ENCODE results near the gene RPEL1.

The RPEL1 gene

GRCh38 chr10:103276896-103277712 is 31.4 kb downstream of the RPEL1 start, which contains the start of gene INA:
TSS of gene INA (plus strand) at chr10:103277138. CDS start at chr10:103277212, 74 bp downstream.
- peak; percentile 69 for DNase-seq (ENCODE audit: low spot score)
- TF ChIP-seq CTCF (IDR thresholded peaks at IDR 0.05; ENCODE audit: extremely low read depth, missing control alignments) = no peak

GRCh38 chr10:103277713-103278536 is 32.2 kb downstream of the RPEL1 start:
- TF ChIP-seq CTCF (IDR thresholded peaks at IDR 0.05; ENCODE audit: extremely low read depth, missing control alignments) = no peak
- peak; percentile 37 for DNase-seq (ENCODE audit: low spot score)

- TF ChIP-seq CTCF (IDR thresholded peaks at IDR 0.05; ENCODE audit: extremely low read depth, missing control alignments) = no peak
- peak; percentile 36 for DNase-seq (ENCODE audit: low spot score)
These were observed 32.8 kb downstream of the RPEL1 start for GRCh38 chr10:103278537-103278823.

GRCh38 chr10:103278862-103279298 is 33.2 kb downstream of the RPEL1 start:
- TF ChIP-seq CTCF (IDR thresholded peaks at IDR 0.05; ENCODE audit: extremely low read depth, missing control alignments) = no peak
- DNase-seq (ENCODE audit: low spot score) = peak; percentile 73

GRCh38 chr10:103280031-103280430 is 34.3 kb downstream of the RPEL1 start:
- TF ChIP-seq CTCF (IDR thresholded peaks at IDR 0.05; ENCODE audit: extremely low read depth, missing control alignments) = no peak

GRCh38 chr10:103280506-103280905 is 34.8 kb downstream of the RPEL1 start:
- DNase-seq (ENCODE audit: low spot score) = no peak
- TF ChIP-seq CTCF (IDR thresholded peaks at IDR 0.05; ENCODE audit: extremely low read depth, missing control alignments) = no peak

More at GRCh38 chr10:103280031-103280430, 34.3 kb downstream of the RPEL1 start:
- DNase-seq (ENCODE audit: low spot score) = no peak

- TF ChIP-seq CTCF (IDR thresholded peaks at IDR 0.05; ENCODE audit: extremely low read depth, missing control alignments) = no peak
- no peak for DNase-seq (ENCODE audit: low spot score)
These were observed 36.1 kb downstream of the RPEL1 start for GRCh38 chr10:103281753-103282152.
